Duodenal mucosa (tissue), 2 donors: Measurements from ENCODE around the gene LSM14A.
"Not testable (repeated sequence)": the region's sequence is repeated elsewhere in the genome, so short reads cannot be mapped to it uniquely, and the experiment has no call there.

Experiments used
- H3K27ac ChIP-seq: one replicate; pipeline ENCODE4 v1.7.0; 2013; ENCODE audit warnings: low read depth, low read length
- H3K27me3 ChIP-seq, 2 donors: one replicate each; pipeline ENCODE4 v1.7.0; 2013; ENCODE audit warnings: low read length in 2 of 2, control low read depth in 1 of 2; ENCODE audit not compliant: insufficient read depth in 2 of 2, control insufficient read depth in 1 of 2
- H3K36me3 ChIP-seq, 2 donors: one replicate each; pipeline ENCODE4 v1.7.0; 2013; ENCODE audit warnings: low read length in 2 of 2, control low read depth in 1 of 2; ENCODE audit not compliant: insufficient read depth in 2 of 2, control insufficient read depth in 1 of 2
- H3K4me1 ChIP-seq, 2 donors: one replicate each; pipeline ENCODE4 v1.7.0; 2013; ENCODE audit warnings: low read length in 2 of 2, control low read depth in 1 of 2; ENCODE audit not compliant: insufficient read depth in 2 of 2, control insufficient read depth in 1 of 2
- H3K4me3 ChIP-seq, 2 donors: one replicate each; pipeline ENCODE4 v1.7.0; 2013; ENCODE audit warnings: low read length in 2 of 2, low read depth in 1 of 2
- H3K9ac ChIP-seq, 2 donors: one replicate each; pipeline ENCODE4 v1.7.0; 2013; ENCODE audit warnings: low read length in 2 of 2, low read depth in 1 of 2
- H3K9me3 ChIP-seq, 2 donors: one replicate each; pipeline ENCODE4 v1.7.0; 2013; ENCODE audit warnings: low read length in 2 of 2, control low read depth in 1 of 2; ENCODE audit not compliant: control insufficient read depth in 1 of 2

LSM14A gene

DNA sequence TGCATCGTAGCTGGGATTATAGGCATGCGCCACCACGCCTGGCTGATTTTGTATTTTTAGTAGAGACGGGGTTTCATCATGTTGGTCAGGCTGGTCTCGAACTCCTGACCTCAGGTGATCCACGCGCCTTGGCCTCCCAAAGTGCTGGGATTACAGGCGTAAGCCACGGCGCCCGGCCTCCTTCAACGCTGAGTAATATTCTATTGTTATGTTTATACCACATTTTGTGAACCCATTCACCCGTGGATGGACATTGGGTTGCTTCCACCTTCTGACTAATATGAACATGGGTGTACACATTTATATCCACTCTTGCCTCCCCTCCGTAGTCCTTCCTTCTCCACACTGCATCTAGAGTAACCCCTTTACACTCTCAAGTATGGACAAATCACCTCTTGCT, 80.9 kb downstream of the LSM14A start:
- H3K27me3 ChIP-seq, H3K4me1 ChIP-seq, H3K9ac ChIP-seq, H3K27ac ChIP-seq, H3K4me3 ChIP-seq, H3K9me3 ChIP-seq, H3K36me3 ChIP-seq: not testable (repeated sequence)

DNA sequence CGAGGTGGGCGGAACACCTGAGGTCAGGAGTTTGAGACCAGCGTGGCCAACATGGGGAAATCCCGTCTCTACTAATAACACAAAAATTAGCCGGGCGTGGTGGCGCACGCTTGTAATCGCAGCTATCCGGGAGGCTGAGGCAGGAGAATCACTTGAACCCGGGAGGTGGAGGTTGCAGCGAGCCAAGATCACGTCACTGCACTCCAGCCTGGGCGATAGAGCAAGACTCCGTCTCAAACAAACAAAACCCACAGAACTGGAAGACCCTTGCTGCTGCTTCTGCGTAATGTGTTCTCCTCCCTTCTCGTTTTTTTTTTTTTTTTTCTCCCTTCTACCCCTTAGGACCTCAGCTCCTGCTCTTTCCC, 81.4 kb downstream of the LSM14A start:
- Histone ChIP-seq H3K4me3 (peak overlapping the region; percentile 84 to 99), H3K9ac (peak overlapping the region; percentile 89 to 93)
- not testable (repeated sequence) for H3K27me3 ChIP-seq, H3K9me3 ChIP-seq, H3K36me3 ChIP-seq, H3K27ac ChIP-seq, H3K4me1 ChIP-seq

DNA sequence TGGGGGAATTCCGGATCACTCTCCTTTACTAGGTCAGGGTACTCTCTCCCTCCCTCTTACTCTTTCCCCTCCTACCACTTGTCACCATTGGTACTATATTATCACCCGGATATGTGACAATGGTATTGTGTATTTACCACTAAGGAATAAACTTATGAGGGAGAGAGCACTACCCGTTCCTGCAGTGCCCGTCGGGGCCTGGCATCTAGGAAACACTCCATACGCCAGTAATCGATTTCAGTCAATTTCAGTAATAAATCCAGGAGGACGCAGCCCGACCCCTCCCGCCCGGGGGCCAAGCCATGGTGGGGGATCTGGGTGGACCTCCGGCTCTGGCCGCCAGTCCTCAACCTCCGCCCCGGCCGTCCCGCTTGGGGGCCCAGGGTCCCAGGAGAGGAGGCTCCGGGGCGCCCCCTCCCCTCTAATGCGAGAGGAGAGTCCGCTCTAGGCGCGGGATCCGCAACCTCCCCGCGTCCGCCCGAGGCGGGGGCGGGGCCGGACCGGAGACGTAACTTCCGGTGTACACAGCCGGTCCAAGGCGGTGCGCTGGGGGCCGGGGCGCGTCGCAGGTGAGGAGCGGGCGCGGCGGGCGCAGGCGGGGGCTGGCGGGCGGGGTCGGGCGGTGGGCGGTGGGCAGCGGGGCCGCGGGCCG, 81.9 kb downstream of the LSM14A start, which contains the start of gene GARRE1:
Gene GARRE1 (plus strand): TSS at position 509 of the 652 bp plus-strand sequence. CDS start 45,920 bp downstream, outside the sequence.
- H3K27me3 ChIP-seq: no peaks in the 10 kb centered on the region
- peak within 1 kb of the TSS; percentile 89 to 93 for H3K9ac ChIP-seq

DNA sequence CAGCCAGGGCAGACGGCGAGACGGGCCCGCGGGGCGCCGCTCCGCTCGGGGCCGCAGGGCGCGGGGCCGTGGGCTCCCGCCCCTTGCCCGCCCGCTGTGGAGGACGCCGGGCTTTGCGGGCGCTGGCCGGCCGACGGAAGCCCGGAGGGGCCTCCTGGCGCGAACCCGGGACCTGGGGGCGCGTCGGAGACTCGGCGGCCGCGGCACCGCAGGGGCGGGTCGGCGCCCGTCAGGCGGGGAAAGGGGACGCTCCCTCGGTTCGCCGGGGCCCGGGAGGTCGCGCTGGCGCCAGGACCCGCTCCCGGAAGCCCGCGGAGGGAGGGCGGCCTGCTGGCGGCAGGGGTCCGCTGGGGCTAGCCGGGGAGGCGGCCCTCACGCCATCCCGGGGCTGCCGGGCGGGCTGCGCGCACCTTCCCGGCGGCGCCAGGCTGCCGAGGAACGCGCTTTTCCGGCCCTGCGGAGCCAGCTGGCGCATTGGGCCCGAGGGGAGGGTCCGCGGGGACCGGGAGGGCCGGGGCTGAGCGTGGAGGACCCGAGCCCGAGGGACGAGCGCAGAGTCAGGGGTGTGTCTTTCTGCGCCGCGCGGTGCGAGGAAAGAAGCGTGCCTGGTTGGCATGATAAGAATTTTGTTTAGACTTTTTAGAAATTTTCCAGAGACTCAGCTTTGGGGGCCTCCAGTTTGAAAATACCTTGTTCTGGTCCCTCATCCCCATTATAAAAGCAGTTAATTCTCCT, 82.6 kb downstream of the LSM14A start:
- peak overlapping the region; percentile 46 for H3K27ac ChIP-seq
- H3K9me3 ChIP-seq: no peaks in the 10 kb centered on the region
- peaks cover 0 to 8% of the 10 kb centered on the region in 2 donors for H3K4me1 ChIP-seq
- H3K36me3 ChIP-seq: no peaks in the 10 kb centered on the region
- no peaks in the 10 kb centered on the region for H3K27me3 ChIP-seq
- peak overlapping the region; percentile 53 to 66 for H3K9ac ChIP-seq
- H3K4me3 ChIP-seq: peak overlapping the region; percentile 74 to 78

More for the DNA sequence above, 81.9 kb downstream of the LSM14A start, which contains the start of gene GARRE1:
- peaks cover 0 to 8% of the 10 kb centered on the region in 2 donors for H3K4me1 ChIP-seq
- no peaks in the 10 kb centered on the region for H3K36me3 ChIP-seq
- H3K9me3 ChIP-seq: no peaks in the 10 kb centered on the region
- H3K27ac ChIP-seq: peak within 1 kb of the TSS; percentile 66
- H3K4me3 ChIP-seq: peak within 1 kb of the TSS; percentile 84 to 99

DNA sequence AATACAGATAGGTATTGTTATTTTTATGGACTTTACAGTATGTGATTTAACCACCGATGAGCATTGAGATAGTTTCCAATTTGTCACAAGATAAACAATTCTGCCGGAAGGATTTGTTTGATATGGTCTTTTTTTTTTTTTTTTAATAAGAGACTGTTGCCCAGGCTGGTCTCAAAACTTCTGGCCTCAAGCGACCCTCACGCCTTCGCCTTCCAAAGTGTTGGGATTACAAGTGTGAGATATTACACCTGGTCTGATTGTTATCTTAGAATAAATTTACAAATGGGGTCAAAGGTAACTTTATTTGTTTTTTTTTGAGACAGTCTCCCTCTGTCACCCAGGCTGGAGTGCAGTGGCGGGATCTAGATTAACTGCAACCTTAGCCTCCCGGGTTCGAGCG, 83.2 kb downstream of the LSM14A start:
- Histone ChIP-seq H3K36me3 (no peaks in the 10 kb centered on the region), H3K9me3 (no peaks in the 10 kb centered on the region), H3K27ac (no peak overlapping the region), H3K4me3 (peak overlapping the region; percentile 74 to 78), H3K4me1 (peaks cover 0 to 8% of the 10 kb centered on the region in 2 donors), H3K9ac (peak overlapping the region; percentile 53 to 66), H3K27me3 (no peaks in the 10 kb centered on the region)

DNA sequence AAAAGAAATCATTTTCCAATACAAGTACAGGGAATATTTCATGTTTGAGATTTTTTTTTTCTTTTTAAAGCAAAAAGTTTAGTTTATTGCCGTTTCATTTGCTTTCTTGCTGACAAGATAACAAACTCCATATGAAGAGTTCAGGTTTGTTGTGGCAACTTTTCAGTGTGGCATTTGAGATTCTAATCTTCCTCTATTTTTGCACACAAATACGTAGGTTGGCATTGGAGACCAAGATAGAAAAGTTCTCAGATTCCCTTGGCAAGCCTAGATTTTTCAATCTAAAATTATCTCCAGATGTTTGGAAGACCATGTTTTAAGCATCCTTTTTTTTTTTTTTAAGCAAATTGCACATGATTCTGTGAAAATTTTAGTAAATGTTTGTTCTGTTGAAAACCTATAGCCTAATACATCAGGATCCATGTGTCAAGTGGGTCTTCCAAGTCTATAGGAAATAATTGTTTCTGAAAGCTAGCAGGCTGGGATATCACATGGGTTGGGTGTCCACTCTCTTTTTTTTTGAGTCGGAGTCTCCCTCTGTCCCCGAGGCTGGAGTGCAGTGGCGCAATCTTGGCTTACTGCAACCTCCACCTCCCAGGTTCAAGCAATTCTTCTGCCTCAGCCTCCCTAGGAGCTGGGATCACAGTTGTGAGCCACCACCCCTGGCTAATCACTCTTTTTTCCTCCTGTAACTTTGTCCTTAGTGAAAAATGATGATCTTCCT, 84.7 kb downstream of the LSM14A start:
- H3K36me3 ChIP-seq: no peaks in the 10 kb centered on the region
- H3K4me3 ChIP-seq: no peak overlapping the region
- H3K9ac ChIP-seq: no peak overlapping the region
- no peaks in the 10 kb centered on the region for H3K27me3 ChIP-seq
- H3K27ac ChIP-seq: no peak overlapping the region
- H3K9me3 ChIP-seq: no peaks in the 10 kb centered on the region
- H3K4me1 ChIP-seq: peaks cover 9 to 10% of the 10 kb centered on the region in 2 donors

DNA sequence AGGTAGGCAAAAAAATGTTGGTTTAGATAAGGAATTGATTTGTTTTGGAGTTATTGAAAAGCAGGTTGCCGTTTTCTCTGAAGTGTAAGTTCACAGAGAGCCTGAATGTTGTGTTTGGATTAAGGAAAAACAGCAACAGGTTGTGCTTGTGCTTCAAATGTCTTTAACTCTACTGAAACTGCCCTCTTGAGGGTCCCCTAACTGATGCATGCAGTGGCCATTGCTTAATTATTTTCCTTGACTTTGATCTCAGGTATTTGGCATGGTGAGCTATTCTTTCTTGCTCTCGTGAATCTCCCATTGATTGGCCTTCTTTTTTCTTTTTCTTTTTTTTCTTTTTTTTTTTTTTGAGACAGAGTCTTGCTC, 85.2 kb downstream of the LSM14A start:
- no peak overlapping the region for H3K4me3 ChIP-seq
- no peak overlapping the region for H3K27ac ChIP-seq
- H3K36me3 ChIP-seq: no peaks in the 10 kb centered on the region
- peaks cover 9 to 10% of the 10 kb centered on the region in 2 donors for H3K4me1 ChIP-seq
- H3K27me3 ChIP-seq: no peaks in the 10 kb centered on the region
- no peaks in the 10 kb centered on the region for H3K9me3 ChIP-seq
- H3K9ac ChIP-seq: no peak overlapping the region

DNA sequence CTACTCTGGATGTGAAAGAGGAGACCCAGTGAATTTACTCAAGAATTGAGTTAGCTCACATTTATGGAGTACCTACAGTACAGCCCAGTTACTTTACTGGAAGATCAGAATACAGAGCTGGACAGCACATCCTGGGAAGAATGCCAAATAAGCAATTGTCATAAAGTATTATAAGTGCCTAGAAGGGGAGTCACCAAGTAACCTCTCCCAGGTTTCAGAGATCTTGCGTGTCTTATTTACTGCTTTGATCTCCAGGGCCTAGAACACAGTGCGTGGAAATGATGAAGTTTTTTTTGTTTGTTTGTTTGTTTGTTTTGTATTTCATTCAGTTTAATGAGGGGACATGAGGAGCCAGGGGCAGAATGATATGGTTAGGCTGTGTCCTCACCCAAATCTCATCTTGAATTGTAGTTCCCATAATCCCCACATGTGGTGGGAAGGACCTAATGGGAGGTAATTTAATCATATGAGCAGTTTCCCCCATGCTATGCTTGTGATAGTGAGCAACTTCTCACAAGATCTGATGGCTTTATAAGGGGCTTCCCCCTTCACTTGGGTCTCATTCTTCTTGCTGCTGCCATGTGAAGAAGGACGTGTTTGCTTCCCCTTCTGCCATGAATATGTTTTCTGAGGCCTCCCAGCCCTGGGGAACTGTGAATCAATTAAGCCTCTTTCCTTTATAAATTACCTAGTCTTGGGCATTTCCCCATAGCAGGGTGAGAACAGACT, 87.2 kb downstream of the LSM14A start:
- H3K9ac ChIP-seq: no peak overlapping the region
- H3K27me3 ChIP-seq: no peaks in the 10 kb centered on the region
- no peaks in the 10 kb centered on the region for H3K36me3 ChIP-seq
- no peaks in the 10 kb centered on the region for H3K9me3 ChIP-seq
- H3K4me1 ChIP-seq: peaks cover 9 to 10% of the 10 kb centered on the region in 2 donors
- no peak overlapping the region for H3K27ac ChIP-seq
- no peak overlapping the region for H3K4me3 ChIP-seq

DNA sequence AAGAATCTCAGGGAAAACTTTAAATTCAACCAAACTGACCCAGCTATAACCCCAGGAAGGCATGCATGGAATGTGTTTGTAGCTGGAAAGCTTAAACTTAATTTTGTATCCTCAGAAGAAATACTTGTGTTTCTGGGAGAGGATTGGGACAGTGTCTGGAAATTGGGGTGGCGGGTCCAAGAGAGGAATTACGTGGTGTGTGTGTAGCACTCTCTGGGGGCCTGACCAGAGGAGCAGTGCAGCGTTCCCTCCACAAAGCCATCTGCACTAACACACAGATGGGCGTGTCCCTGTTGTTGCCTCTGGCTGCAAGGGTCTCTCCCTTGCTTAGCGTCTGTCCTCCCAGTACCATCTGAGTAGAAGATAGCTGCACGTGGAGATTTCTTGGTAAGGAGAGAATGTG, 88.5 kb downstream of the LSM14A start:
- Histone ChIP-seq H3K4me1 (peaks cover 4 to 9% of the 10 kb centered on the region in 2 donors), H3K4me3 (no peak overlapping the region), H3K27me3 (no peaks in the 10 kb centered on the region), H3K9ac (no peak overlapping the region), H3K9me3 (no peaks in the 10 kb centered on the region), H3K27ac (no peak overlapping the region), H3K36me3 (no peaks in the 10 kb centered on the region)
